HG03342 (cell line): Measurements from ENCODE around the gene TRAF2.
"Not testable (repeated sequence)": the region's sequence is repeated elsewhere in the genome, so short reads cannot be mapped to it uniquely, and the experiment has no call there.

Experiments used
- ATAC-seq: cut with Tn5 transposase; IDR thresholded peaks from one replicate; pipeline ENCODE4 v1.9.1; 2021; ENCODE audit warnings: mild to moderate bottlenecking, moderate library complexity; ENCODE audit not compliant: unreplicated experiment

TRAF2 gene

GRCh38 chr9:136856541-136857141 lies 29.7 kb upstream of the TRAF2 start:
- ATAC-seq = no peak

GRCh38 chr9:136857166-136857565 lies 29.1 kb upstream of the TRAF2 start:
- no peak for ATAC-seq

GRCh38 chr9:136857581-136858412 lies 28.5 kb upstream of the TRAF2 start:
- no peak for ATAC-seq

- no peak for ATAC-seq
Observed at GRCh38 chr9:136858452-136858843, 27.9 kb upstream of the TRAF2 start.

- ATAC-seq = no peak
Observed at GRCh38 chr9:136858844-136859757, 27.2 kb upstream of the TRAF2 start.

- no peak for ATAC-seq
Observed at GRCh38 chr9:136860529-136860928, 25.8 kb upstream of the TRAF2 start.

- ATAC-seq = no peak
Observed at GRCh38 chr9:136860933-136861873, 25.1 kb upstream of the TRAF2 start.

- no peak for ATAC-seq
Observed at GRCh38 chr9:136861874-136862457, 24.4 kb upstream of the TRAF2 start.

- ATAC-seq = no peak
Observed at GRCh38 chr9:136862849-136863622, 23.3 kb upstream of the TRAF2 start.

GRCh38 chr9:136863623-136864273 lies 22.6 kb upstream of the TRAF2 start:
- no peak for ATAC-seq

GRCh38 chr9:136865041-136865767 lies 21.1 kb upstream of the TRAF2 start:
- ATAC-seq = no peak

GRCh38 chr9:136865768-136866103 lies 20.6 kb upstream of the TRAF2 start:
- no peak for ATAC-seq

GRCh38 chr9:136866898-136867421 lies 19.4 kb upstream of the TRAF2 start:
- ATAC-seq = not testable (repeated sequence)

GRCh38 chr9:136867480-136867879 lies 18.8 kb upstream of the TRAF2 start:
- no peak for ATAC-seq

GRCh38 chr9:136867917-136868316 lies 18.4 kb upstream of the TRAF2 start:
- no peak for ATAC-seq

- no peak for ATAC-seq
Observed at GRCh38 chr9:136868644-136869043, 17.7 kb upstream of the TRAF2 start.

GRCh38 chr9:136869611-136870010 lies 16.7 kb upstream of the TRAF2 start:
- ATAC-seq = not testable (repeated sequence)

- ATAC-seq = no peak
Observed at GRCh38 chr9:136875155-136875554, 11.2 kb upstream of the TRAF2 start.
